GM12878 (cell line): ENCODE data around the gene MTFR1L. TPM values are rescaled to one million over a fixed set of nuclear protein-coding genes. Genes with fewer than 3 reads are reported as not detected.

ENCODE experiments used
- ATAC-seq: fragments of 200-7000 bp; cut with Tn5 transposase; 3 replicates; pipeline ENCODE4 v1.9.1; 2020; ENCODE audit warnings: mild to moderate bottlenecking, moderate library complexity
- BruUV-seq: library from RNA; stranded (reverse); fragments of 400-500 nt; replicated peaks from 2 replicates; lab custom pipeline; 2021; lab: Mats Ljungman, UMichigan
- CTCF ChIA-PET: fragments of 300-600 bp; sonication (Branson Sonifier 250); formaldehyde crosslinking; extraction: SDS; loops from one replicate; lab custom pipeline; 2021; ENCODE audit warnings: inconsistent platforms; lab: Yijun Ruan, JAX
- POLR2A ChIA-PET: fragments of 350-600 bp; formaldehyde crosslinking; extraction: SDS; loops from one replicate; lab custom pipeline; 2021; ENCODE audit warnings: inconsistent platforms; lab: Charles Lee
- RAD21 ChIA-PET: fragments of 300-600 bp; sonication (Branson Sonifier 250); formaldehyde crosslinking; loops from one replicate; lab custom pipeline; 2023; ENCODE audit warnings: antibody characterized with exemption; ENCODE audit not compliant: unreplicated experiment; lab: Charles Lee
- SMC1A ChIA-PET: fragments of 300-600 bp; sonication (Branson Sonifier 250); formaldehyde crosslinking; loops from one replicate; lab custom pipeline; 2023; ENCODE audit not compliant: unreplicated experiment, uncharacterized antibody; lab: Charles Lee
- DNase-seq: peaks from one replicate; pipeline ENCODE4 v3.0.0-alpha.2; 2011; ENCODE audit warnings: low read depth, low spot score
- FAIRE-seq: peaks from 3 replicates; lab custom pipeline; 2011; peaks lifted over from hg19 to GRCh38; lab: Jason Lieb, UNC
- H2AFZ ChIP-seq: 2 replicates; pipeline ENCODE4 v1.6.0; 2011; ENCODE audit warnings: low read depth, low read length, control low read depth; ENCODE audit not compliant: control insufficient read depth
- H3K27ac ChIP-seq: 2 replicates; pipeline ENCODE4 v1.5.1; 2011; ENCODE audit warnings: control low read depth; ENCODE audit not compliant: control insufficient read depth, insufficient read depth
- H3K27me3 ChIP-seq, 2 experiments: replicated peaks in 1 of 2; 2 replicates each; pipeline versions ENCODE4 v1.6.0 to v1.6.1; 2011; ENCODE audit warnings: low read length in 1 of 2; ENCODE audit not compliant: control insufficient read depth in 2 of 2, insufficient read depth in 2 of 2
- H3K36me3 ChIP-seq, 2 experiments: 2 replicates each; pipeline ENCODE4 v1.5.1; 2011; ENCODE audit warnings: low read length in 1 of 2; ENCODE audit not compliant: control insufficient read depth in 2 of 2, insufficient read depth in 2 of 2
- H3K4me1 ChIP-seq: 2 replicates; pipeline ENCODE4 v1.6.1; 2011; ENCODE audit warnings: mild to moderate bottlenecking, low read length, moderate library complexity, mixed read lengths; ENCODE audit not compliant: control insufficient read depth, insufficient read depth
- H3K4me2 ChIP-seq: 2 replicates; pipeline ENCODE4 v1.6.0; 2011; ENCODE audit warnings: control low read depth; ENCODE audit not compliant: control insufficient read depth, insufficient read depth
- H3K4me3 ChIP-seq: fragments of 200-600 bp; sonication (generic); 2 replicates; pipeline ENCODE4 v1.5.1; 2016
- H3K79me2 ChIP-seq: 2 replicates; pipeline ENCODE4 v1.6.0; 2011; ENCODE audit warnings: low read length; ENCODE audit not compliant: control insufficient read depth, insufficient read depth
- H3K9ac ChIP-seq: 2 replicates; pipeline ENCODE4 v1.8.0; 2011; ENCODE audit warnings: low read length, control low read depth, mixed read lengths; ENCODE audit not compliant: control insufficient read depth, insufficient read depth
- H3K9me3 ChIP-seq: replicated peaks from 3 replicates; pipeline ENCODE4 v1.5.1; 2011; ENCODE audit warnings: mild to moderate bottlenecking, low read length; ENCODE audit not compliant: control insufficient read depth, insufficient read depth
- H4K20me1 ChIP-seq: 2 replicates; pipeline ENCODE4 v1.6.0; 2011; ENCODE audit not compliant: control insufficient read depth, insufficient read depth
- MXI1 ChIP-seq: fragments of 150-350 bp; IDR thresholded peaks from 2 replicates; pipeline ENCODE4 v1.6.1; 2011; ENCODE audit warnings: low read depth, mild to moderate bottlenecking, inconsistent platforms, low read length, improper control_type of control experiment
- WGBS: methylation state at CpG from one replicate; pipeline ENCODE4 v1.1.6; 2016; ENCODE audit warnings: low lambda C conversion rate; ENCODE audit not compliant: insufficient replicate concordance, insufficient coverage; ENCODE audit errors: missing lambda C conversion rate; 5-methylcytosine and 5-hydroxymethylcytosine counted together
- in situ Hi-C: fragments of 300-500 bp; cut with MboI; formaldehyde crosslinking; loops from 9 replicates; pipeline ENCODE4 v1.14.3; 2018; ENCODE audit warnings: mixed read lengths
- intact Hi-C: fragments of 100-400 bp; cut with micrococcal nuclease; formaldehyde crosslinking; loops from one replicate; pipeline ENCODE4 v1.14.2; 2022; ENCODE audit not compliant: unreplicated experiment
- polyA plus RNA-seq, 11 experiments: library from polyadenylated mRNA; depleted of rRNA in 4 of 11; unstranded in 6 of 11; stranded (reverse) in 5 of 11; fragments of >200 nt; fragmentation: Nextera tagmentation in 4 of 11; fragmentation: Illumina TruSeq in 1 of 11; extraction: Ambion mirVana in 4 of 11; extraction: Trizol in 1 of 11; gene quantifications; 1 replicate in 1 of 11; 2 replicates in 10 of 11; pipeline versions ENCODE4 v1.2.1 to v1.2.3, GENCODE V29; 2011 to 2016; ENCODE audit warnings: inconsistent platforms in 2 of 11, missing spikeins in 2 of 11, low read depth in 1 of 11
- total RNA-seq, 4 experiments: library from RNA; depleted of rRNA in 3 of 4; stranded (reverse); fragments of >200 nt in 3 of 4; fragmentation: Illumina TruSeq in 1 of 4; extraction: Trizol in 1 of 4; gene quantifications; 2 replicates each; pipeline versions ENCODE4 v1.2.1 to v1.2.3, GENCODE V29; 2013 to 2021
- TF ChIP-seq, protein P1 (sequence below), 3 experiments: IDR thresholded peaks in 2 of 3; conservative IDR thresholded peaks in 1 of 3; 2 replicates each; pipeline ENCODE4 v1.5.1; 2011; ENCODE audit warnings: low read depth in 3 of 3, low read length in 3 of 3, mild to moderate bottlenecking in 3 of 3, control low read depth in 2 of 3, moderate library complexity in 2 of 3, inconsistent platforms in 1 of 3, mixed read lengths in 1 of 3; ENCODE audit not compliant: control insufficient read depth in 2 of 3, insufficient read depth in 1 of 3; ENCODE audit errors: extremely low read depth in 1 of 3

The MTFR1L gene
- total and polyA plus RNA-seq, 10 of the 15 experiments (the other 5 are each of a cell fraction or from before 2014, with no cell fraction given): 16.9 to 44.2 (median 30.3) TPM

DNA sequence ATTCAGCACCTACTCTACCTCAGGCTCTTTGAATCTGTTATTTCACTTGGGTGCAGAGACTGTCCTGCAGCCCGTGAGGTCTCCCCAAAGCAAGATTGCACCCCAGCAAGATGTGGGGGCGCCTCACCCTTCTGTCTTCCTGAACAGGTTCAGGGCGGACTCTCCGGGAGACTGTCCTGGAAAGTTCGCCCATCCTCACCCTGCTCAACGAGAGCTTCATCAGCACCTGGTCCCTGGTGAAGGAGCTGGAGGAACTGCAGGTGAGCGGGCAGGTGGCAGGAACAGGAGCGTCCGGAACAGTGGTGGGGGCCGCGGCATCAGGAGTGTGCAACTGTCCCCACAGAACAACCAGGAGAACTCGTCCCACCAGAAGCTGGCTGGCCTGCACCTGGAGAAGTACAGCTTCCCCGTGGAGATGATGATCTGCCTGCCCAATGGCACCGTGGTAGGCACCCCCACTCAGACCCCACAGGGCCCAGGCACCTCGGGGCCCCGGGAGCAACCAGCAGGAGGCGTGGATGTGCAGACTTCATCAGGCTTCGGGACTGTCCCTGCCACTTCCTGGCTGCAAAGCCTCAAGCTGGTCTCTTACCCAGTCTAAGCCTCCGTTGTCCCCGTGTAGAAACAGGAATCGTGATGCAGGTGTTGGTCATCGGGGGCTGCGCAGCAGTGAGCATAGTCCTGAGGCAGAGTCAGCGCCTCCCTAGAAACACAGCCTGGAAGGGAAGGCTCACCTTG, 5.9 kb upstream of the MTFR1L start:
- peak; percentile 45 for ATAC-seq
- BruUV-seq: no TSS peak
- TF ChIP-seq MXI1: no peak
- TF ChIP-seq, protein P1, sequence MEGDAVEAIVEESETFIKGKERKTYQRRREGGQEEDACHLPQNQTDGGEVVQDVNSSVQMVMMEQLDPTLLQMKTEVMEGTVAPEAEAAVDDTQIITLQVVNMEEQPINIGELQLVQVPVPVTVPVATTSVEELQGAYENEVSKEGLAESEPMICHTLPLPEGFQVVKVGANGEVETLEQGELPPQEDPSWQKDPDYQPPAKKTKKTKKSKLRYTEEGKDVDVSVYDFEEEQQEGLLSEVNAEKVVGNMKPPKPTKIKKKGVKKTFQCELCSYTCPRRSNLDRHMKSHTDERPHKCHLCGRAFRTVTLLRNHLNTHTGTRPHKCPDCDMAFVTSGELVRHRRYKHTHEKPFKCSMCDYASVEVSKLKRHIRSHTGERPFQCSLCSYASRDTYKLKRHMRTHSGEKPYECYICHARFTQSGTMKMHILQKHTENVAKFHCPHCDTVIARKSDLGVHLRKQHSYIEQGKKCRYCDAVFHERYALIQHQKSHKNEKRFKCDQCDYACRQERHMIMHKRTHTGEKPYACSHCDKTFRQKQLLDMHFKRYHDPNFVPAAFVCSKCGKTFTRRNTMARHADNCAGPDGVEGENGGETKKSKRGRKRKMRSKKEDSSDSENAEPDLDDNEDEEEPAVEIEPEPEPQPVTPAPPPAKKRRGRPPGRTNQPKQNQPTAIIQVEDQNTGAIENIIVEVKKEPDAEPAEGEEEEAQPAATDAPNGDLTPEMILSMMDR (IDR thresholded peaks at IDR 0.05 in 2 of 3, conservative IDR thresholded peaks at IDR 0.05 in 1 of 3; ENCODE audit: control insufficient read depth in 2 of 3, extremely low read depth in 1 of 3, insufficient read depth in 1 of 3, low read depth in 3 of 3, low read length in 3 of 3): peak; percentile 18 to 45 (median 39); a peak in 3 of 6 replicates
- CTCF ChIA-PET: interaction anchor here (0.7 to 8.1 kb wide), 6 partner anchors 15 to 205 kb away, joined by 3 to 63 read pairs (median 5); partner anchors contain the start of genes PAFAH2 and SELENON
- H3K36me3 ChIP-seq: no peaks in the 10 kb centered on the region
- H3K9me3 ChIP-seq: no peaks in the 10 kb centered on the region
- H3K27me3 ChIP-seq: no peaks in the 10 kb centered on the region
- H3K4me2 ChIP-seq: no peak overlapping the region
- no peak for FAIRE-seq
- POLR2A ChIA-PET: no interaction called here
- H3K27ac ChIP-seq: no peak overlapping the region
- H3K4me3 ChIP-seq: no peak overlapping the region
- intact Hi-C loops (loop anchor here (5.0 kb wide), 1 partner anchor 292 kb away; no protein-coding TSS in a partner anchor), in situ Hi-C loops (loop anchor here (5.0 to 25.0 kb wide), 2 partner anchors 402 to 577 kb away; partner anchors contain the start of gene RHCE)
- peaks cover 11% of the 10 kb centered on the region for H3K4me1 ChIP-seq
- RAD21 ChIA-PET: interaction anchor here (0.5 to 1.0 kb wide), 4 partner anchors 26 to 607 kb away, joined by 3 to 5 read pairs (median 4); partner anchors contain the start of gene PAFAH2
- 38% methylated on average over 24 of the region's 24 CpGs for WGBS
- no peak overlapping the region for H3K9ac ChIP-seq
- H3K79me2 ChIP-seq: no peaks in the 10 kb centered on the region
- H4K20me1 ChIP-seq: no peaks in the 10 kb centered on the region
- SMC1A ChIA-PET: interaction anchor here (0.7 to 1.6 kb wide), 4 partner anchors 11 to 314 kb away, joined by 4 to 5 read pairs (median 4); partner anchors contain the start of gene PAFAH2
- no peak overlapping the region for H2AFZ ChIP-seq
- no peak for DNase-seq
